ENCODE data around the gene PEAK1.

PEAK1 gene

DNA sequence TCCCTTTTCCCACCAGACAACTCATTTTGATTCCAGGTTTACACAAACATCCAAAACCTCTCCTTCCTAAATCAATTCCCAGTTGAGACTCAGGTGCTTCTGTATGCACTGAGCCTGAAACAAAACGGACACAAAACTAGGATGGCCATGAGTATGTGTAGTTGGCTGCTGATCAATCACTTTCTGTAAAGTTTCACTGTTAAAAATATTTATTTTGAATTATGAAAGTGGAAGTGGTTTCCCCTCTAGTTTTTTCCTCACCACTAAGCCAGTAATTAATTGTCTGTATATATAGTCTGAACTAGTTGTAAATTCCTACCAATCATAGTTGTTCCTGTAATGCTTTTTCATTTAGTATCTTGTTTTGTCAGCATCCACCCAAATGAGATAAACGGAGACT lies 297.3 kb downstream of the PEAK1 start:
- no peak for DNase-seq

DNA sequence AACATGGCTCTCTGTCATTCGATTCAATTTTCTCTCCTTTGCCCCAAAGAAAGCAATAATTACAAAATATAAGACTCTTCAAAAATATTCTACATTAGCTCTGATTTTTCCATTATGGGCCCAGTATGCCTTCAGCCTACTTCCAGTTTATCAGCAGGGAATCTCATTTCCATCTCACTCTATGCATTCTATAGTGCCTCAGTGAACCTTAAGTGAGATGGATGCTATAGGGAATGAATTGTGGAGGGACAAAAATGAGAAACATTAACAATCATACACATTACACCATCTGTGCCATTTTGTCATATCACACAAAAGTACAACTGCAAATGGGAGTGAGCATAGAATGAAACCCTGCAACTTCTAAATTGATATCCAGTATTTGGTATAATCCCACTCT lies 298.3 kb downstream of the PEAK1 start:
- no peak for DNase-seq

DNA sequence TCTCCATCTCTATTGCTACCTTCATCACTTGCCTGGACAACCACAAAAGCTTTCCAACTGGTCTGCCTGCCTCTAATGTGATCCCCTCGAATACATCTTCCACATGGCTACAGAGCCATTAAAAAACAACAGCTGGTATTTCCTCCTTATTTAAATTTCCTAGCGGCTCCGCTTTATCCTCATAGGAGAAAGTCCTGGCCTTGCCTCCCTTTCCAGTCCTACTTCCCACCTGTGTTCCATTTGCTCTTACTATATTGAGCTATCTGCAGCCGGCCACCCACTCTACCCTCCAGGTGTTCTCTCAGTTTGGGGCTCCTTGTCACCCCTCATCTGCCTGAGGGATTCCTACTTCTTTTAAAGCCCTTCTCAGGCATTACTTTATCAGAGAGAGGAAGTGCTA lies 299.3 kb downstream of the PEAK1 start:
- no peak for DNase-seq

DNA sequence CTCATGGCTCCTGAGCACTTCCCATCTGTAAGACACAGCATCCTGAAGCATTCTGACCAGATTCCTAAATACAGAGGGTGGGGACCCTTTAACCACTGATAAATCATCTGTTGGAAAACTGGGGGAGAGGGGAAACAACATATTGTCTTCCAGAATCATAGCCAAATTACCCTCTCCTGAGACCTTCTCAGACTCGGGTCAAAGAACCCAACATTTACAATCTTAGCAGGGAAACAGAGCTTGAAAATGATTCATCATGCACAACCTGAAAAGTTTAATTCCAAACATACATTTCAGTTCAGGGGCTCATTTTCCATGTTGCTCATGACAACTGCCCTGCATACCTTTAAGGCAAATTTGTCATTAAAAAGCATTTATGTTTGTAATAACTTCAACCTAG lies 300.5 kb downstream of the PEAK1 start:
- DNase-seq: no peak

DNA sequence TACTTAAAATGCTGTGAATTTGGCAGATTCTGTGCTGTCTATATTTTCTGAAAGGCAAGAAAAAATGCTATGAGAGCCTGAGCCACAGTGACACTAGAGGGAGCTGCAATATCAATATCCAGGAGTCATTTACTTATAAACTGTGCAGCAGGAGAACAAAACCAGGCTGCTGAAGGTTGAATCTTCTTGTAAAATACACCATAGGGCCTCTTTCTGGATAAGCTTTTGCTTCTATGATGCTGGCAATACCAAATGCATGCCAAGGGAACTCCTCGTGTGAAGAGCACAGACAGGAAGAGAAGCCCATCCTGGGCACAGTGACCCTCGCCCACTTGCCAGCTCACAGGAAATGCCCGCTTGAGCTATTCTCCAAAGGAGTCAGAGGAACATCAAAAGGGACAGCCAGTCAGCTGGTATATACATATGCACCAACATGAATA lies 301.0 kb downstream of the PEAK1 start:
- peak; percentile 6 to 7 for DNase-seq

DNA sequence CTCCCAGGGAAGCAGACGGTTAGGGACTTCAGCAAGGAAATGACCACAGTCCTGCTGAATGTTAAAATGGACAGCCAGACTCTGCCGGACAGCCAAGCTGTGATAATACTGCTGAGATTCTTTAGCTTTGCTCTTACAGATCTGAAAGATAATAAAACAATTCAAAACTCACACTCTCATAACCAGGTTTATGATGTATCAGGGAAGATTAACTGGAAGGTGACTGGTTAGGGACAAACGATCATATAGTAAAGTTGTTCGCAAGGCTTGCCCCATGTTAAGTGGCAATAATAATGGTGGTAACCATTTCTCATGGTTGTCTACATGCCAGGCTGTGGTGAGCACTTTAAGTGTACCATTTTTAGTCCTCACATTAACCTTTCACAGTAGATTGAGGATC lies 304.7 kb downstream of the PEAK1 start:
- no peak for DNase-seq

DNA sequence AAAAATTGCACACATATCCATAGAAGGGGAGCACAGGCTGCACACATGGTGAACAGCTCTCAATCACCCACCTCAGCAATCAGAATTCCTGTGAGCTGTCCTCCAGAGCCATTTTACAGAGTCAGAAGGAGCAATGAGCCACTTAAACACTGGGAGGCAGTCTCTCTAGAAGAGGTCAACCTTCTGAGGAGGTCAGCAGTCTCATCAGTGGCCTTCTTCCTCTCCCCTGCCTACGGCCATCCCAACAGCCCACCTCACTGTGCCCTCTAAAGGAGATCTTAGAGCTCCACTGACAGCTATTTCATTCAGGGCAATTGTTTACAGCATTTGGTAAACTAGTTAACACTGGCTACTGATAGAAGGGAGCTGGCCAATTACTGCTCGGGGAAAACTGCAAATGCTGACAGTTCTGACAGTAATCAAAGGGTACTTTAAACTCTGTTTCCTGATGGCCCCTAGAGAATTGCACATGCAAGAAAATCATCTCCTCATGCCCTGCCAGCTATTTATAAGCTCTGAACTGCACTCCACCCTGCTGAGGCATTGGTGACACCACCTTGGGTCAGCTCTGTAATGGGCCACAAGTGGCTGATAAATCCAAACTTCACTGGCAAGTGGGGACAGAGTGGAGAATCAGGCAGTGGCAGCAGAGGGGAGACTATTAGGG lies 306.9 kb downstream of the PEAK1 start:
- DNase-seq: no peak

DNA sequence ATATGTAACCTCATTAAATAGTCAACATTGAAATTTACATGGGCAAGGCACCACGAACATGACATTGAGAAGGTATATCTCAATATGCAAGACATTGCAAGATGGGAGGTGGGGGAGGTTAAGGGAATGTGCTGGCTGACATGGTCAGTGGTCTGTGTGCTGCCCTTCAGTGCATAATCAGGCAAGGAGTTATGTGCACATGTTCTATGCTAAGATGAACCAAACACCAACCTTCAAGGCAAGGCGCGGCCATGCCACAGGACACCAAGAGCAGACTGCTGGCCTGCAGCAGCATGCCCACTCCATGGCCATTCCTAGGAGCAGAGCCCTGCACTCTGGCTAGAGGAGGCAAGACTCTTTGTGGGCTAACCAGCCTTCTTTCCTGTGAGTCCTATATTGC lies 308.1 kb downstream of the PEAK1 start:
- no peak for DNase-seq

DNA sequence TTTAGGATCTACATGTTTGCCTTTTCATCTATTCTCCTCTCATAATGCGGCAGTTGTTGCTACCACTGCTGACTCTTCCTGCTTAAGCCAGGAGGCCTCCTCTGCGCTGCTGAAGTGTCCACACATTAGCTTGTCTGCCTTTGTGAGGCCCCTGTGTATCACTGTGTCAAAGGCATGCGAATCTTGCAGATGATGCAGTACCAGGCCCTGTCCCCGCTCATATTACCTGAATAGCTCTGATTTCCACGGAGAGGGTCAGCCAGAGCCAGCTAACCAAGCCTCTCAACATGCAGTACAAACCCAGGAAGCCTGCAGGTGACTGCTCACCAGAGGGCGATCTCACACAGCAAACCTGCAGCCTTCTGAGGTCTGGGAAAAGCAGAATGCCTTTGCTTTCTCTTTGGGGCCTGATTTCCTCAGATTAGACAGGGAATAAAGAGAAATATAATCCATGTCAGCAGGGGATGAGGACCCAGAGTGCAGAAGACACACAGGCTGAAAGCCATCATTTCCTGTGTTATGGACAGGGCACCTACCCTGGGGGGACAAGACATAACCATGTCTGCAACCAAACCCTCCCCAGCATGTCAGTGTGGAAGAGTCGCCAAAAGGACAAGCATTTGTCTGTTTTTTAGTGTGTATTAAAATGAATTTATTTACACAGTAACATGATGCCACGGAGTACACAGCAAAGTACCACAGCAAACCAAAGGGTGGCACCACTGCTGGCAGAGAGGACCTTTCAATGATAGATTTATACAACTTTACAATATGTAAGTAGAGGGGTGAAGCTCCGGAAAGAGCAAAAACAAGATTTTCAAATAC lies 312.2 kb downstream of the PEAK1 start:
- peak; percentile 6 to 12 for DNase-seq

DNA sequence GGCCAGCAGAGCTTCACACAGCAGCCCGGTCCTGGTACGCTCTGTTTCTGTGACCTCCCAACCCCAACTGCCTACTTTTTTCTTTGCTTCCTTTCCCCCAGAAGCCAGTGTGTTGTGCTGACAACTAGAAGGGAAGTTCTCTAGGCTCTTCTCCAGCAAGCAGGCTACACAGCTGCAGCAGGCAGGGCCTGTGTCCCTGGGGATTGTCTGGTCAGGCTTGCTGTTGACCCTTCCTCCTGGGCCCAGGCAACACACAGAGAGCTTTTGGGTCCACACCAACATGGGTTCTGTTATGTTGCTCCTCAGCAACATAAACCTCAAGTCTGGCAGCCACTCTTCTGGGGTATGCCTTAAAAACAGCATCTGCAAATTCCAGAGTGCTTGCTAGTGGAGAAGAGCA lies 312.8 kb downstream of the PEAK1 start:
- no peak for DNase-seq

DNA sequence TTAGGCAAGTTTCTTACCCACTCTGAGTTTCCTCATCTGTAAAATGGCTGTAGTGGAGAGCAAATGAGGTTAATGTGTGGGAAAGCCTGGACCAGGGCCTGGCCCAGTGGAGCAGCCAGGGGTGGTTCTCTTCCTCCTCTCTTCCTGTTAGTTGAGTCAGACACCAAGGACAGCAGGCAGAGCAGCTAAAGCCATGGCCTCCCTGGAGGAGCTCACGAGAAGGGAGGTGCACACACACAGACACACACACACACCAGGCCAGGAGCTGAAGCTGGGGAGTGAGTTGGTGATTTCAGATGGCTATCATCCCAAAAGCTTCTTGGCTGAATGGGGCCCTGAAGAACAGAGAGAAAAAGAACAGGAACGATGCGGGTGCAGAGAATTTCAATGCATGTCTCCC lies 315.7 kb downstream of the PEAK1 start:
- DNase-seq: no peak

DNA sequence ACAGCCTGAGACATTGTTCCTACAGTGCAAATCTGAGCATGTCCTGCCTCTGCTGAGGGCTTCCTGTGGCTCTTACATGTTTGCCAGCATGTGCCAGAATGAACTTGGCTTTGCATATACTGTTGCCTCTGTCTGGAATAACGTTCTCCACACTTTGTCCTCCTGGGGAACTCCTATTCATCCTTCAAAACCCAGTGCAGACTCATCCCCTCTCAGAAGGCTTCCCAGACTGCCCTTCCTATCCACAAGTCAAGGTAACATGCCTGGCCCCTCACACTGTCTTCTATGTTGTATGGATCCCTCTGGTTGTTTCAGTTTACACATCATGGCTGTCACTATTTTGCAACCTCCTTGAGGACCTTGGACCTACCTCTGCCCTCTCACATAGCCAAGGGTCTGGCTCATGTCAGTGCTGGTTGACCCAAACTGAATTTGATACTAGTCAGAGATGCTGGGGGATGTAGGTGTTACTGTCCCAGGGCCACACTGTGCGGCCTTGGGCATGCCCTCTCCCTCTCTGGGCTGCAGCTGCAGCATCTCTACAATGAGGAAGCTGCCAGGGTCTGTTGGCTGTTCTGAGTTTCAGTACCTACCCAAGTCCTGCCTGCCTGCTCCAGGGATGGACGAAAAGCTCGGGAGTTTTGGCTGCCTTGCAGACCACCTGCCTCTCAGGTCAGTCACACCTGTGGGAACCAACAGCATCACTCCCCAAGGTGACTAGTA lies 320.0 kb downstream of the PEAK1 start:
- DNase-seq: no peak

DNA sequence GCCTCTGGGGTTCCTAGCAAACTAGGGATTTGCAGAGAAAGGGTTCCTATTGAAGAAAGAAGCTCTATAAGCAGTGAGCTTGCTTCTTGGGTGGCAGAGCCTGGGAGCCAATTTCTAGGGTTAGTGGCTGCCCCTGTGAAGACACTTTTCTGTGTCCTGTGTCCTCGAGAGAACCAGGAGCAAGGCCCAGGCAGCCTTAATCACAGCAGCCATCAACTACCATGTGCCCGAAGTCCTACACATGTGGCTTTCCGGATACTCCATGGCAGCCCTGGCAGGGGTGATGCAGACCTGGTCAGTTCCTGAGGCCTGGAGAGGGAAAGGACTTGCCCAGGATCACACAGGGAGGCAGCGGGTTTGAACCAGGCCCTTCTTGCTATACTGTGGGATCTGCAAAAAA lies 321.3 kb downstream of the PEAK1 start:
- DNase-seq: no peak

DNA sequence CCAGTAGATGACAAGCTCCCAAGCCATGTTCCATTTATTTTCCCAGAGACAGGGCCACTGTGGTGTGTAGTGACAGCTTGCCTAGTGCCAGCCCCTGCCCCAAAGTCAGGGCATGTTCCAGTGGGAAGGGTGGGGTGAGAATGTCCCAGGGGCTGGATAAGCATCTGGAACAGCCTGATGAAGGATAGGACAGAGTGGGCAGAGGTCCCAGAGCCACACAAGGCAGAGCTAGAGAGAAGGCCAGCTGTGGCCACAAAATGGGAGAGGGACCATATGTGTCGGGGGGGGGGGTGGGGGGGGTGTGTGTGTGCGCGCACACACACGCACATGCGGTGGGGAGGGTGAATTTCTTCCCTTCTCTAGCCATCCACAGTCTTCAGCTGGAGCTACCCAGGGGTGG lies 322.0 kb downstream of the PEAK1 start:
- DNase-seq: no peak

DNA sequence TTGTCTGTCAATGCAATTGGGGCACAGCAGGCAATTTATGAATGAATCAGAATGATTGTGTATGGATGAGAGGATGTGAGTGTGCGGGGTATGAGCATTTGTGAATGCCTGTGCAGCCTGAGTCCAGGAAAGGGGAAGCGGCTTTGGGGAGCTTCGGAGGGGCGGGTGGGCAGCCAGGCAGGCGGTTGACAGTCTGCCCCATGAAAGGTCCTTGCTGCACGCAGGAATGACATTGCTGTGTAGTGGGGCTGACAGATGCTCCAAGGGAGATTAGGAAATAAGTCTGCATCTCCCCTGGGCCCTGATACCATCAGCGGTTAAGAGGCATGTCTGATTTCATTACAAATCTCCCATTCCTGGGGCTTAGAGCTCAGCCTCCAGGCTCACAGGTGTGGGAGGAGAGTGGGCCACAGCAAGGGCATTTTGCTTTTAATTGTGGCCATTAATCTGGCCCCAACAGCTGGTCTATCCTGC lies 322.6 kb downstream of the PEAK1 start:
- DNase-seq: no peak

DNA sequence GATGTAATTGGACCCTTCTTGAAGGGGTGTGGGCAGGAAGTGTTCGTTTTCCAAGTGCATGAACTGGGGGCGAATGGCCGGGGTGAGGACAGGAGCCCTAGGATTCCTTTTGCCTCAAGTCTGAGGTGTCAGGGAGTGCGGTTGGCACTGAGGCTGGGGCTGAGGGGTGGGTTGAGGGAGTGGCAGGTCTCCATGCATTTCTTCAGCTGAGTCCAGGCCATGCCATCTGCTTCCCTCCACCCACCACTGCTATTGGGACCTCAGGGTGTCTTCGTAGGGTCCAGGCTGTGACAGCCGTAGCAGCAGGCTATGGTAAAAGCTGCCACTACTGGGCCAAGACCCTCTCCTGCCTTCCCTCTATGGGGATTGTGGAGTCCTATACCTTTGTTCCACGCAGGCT lies 323.4 kb downstream of the PEAK1 start:
- no peak for DNase-seq

DNA sequence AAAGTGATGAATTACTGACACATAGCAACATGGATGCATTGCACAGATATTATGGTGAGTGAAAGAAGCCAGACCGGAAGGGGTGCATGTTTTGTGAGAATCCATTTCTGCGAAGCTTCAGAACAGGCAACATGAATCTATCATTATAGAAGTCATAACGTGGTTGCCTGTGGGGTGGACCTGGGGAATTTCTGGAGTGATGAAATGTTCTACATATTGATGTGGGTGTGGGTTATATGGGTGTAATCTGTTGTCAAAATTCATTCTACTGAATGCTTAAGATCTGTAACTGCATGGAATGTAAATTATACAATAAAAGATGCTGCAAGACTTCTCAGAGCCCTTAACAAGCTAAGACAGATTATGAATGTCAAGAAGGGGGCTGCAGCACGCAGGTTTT lies 323.8 kb downstream of the PEAK1 start:
- no peak for DNase-seq

DNA sequence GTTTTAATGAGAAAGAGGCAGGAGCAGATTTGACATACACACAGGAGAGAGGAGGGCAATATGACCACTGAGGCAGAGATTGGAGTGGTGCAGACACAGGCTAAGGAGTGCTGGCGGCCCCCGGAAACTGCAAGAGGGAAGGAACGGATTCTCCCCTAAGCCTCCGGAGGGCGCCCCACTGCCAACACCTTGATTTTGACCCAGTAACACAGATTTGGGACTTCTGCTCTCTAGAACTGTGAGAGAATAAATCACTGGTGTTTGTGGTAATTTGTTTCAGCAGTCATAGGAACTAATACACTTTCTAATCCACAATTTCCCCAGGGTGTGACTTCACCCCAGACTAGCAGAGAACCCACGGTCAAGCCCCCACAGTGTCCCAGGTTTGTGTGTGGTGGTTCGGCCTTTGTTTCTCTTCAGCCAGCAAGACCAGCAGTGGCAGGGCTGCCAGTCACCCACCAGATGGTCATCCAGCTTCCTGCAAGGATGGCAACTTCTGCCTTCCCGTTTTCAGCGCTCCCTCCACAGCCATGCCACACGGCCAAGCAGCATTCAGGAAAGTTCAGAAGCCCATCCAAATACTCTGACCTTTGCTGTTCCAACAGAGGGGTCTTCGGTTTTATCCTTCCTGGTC lies 325.4 kb downstream of the PEAK1 start:
- DNase-seq: no peak

DNA sequence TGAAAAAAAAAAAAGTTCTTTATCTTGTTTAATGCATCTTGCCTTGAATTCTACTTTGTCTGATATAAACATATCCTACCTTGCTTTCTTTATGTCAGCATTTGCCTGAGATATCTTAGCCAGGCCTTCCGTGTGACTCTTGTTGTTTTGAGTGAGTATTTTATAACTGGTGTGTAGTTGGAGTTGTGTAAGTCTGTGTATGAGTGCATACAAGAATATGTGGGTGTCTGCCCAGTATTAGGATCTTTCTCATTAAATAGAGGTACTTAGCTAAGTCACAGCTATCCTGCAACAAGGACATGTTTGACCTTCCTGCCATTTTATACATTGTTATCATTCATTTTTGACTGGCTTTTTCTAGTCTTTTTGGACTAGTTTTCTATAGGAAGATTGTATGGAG lies 326.5 kb downstream of the PEAK1 start:
- DNase-seq: no peak

DNA sequence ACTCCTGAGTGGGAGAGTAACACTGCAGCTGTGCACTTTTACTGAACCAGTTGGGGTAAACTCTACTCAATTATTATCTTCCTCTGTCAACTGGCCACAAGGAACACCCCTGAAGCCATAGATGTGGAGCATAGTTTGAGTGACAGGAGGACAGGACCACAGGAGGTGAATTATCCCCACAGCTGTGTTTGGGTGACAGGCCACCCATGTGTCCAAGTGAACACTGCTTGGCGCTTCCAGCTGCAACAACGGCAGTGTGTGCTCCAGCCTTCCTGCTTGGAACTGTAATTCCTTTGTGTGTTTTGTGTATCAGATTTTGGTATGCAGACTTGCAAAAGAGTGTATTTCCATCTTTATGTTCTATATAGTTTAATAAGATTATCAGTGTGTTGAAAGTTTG lies 328.8 kb downstream of the PEAK1 start:
- no peak for DNase-seq

DNA sequence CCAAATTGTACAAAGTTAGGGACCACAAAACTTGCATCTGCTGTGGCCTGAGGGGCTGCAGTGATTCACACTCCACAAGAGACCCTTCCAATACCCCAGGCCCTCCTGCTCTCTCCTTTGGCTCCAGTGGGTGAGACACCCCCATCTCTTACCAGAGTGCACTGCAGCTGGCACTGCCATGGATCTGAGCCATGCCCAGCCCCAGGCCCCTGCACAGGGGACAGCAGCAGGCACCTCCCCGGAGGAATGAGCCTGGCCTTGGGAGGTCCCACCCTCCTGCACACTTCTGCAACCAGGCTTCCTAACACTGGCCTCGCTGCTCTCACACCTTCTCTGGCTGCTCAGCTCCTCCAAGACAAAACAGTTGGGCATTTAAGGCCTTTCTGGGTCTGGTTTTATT lies 332.7 kb downstream of the PEAK1 start:
- DNase-seq: no peak

DNA sequence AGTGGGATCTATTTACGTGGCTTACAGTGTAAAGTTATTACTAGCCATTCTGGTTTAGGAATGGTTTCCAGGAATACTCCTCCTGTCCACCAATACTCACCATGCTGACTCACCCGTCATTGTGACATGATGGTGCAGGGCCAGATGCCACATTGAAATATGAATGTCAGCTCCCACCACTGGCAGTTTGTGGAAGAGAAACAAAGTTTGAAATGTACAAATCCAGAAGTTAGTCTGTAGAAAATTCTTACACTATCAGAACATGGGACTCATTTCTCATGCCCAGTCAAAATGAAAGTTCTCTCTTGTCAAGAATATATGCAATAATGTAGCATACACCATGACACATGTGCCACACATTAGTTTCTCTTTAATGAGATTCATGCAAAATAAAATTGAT lies 334.6 kb downstream of the PEAK1 start:
- DNase-seq: no peak

DNA sequence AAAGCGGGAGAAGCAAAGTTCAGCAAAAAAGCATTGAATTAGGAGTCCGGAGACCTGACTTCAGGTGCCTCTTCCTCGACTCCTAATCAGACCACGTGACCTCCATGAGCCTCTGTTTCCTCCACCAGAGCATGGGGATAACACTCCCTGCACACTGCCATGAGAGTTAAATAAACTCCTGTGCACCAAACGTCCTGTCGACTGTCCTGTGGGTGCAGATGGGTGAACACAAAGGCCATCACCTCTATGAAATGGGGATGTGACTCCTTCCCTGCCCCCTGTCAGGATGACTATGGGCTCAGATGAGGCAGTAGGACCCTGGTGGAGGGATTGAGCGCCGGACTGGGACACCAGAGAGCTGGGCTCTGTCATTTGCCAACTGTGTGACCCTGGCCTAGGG lies 335.5 kb downstream of the PEAK1 start:
- no peak for DNase-seq
